Esophagus muscularis mucosa (tissue), 3 donors: ENCODE measurements around the gene CCDC83.
"Not testable (repeated sequence)": the region's sequence is repeated elsewhere in the genome, so short reads cannot be mapped to it uniquely, and the experiment has no call there.

Experiments used
- POLR2A ChIP-seq: fragments of 450-650 bp; IDR thresholded peaks from one replicate; pipeline ENCODE4 v1.6.1; 2017; ENCODE audit warnings: antibody characterized with exemption, moderate library complexity, mild to moderate bottlenecking, low read depth
- POLR2AphosphoS5 ChIP-seq, 2 donors: sonication (generic); formaldehyde crosslinking; IDR thresholded peaks; one replicate each; pipeline ENCODE4 v1.6.1; 2017; ENCODE audit warnings: antibody characterized with exemption in 2 of 2
- TF ChIP-seq, protein P1 (sequence below), 3 experiments: fragments of 200-600 bp in 2 of 3; fragments of 450-650 bp in 1 of 3; sonication (generic) in 2 of 3; IDR thresholded peaks; one replicate each; pipeline ENCODE4 v1.5.1; 2017 to 2019; ENCODE audit warnings: antibody characterized with exemption in 3 of 3, mild to moderate bottlenecking in 2 of 3, moderate library complexity in 1 of 3

DNA sequence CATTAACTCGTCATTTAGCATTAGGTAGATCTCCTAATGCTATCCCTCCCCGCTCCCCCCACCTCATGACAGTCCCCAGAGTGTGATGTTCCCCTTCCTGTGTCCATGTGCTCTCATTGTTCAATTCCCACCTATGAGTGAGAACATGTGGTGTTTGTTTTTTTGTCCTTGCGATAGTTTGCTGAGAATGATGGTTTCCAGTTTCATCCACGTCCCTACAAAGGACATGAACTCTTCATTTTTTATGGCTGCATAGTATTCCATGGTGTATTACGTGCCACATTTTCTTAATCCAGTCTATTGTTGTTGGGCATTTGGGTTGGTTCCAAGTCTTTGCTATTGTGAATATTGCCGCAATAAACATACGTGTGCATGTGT, 96.9 kb downstream of the CCDC83 start:
- TF ChIP-seq, protein P1, sequence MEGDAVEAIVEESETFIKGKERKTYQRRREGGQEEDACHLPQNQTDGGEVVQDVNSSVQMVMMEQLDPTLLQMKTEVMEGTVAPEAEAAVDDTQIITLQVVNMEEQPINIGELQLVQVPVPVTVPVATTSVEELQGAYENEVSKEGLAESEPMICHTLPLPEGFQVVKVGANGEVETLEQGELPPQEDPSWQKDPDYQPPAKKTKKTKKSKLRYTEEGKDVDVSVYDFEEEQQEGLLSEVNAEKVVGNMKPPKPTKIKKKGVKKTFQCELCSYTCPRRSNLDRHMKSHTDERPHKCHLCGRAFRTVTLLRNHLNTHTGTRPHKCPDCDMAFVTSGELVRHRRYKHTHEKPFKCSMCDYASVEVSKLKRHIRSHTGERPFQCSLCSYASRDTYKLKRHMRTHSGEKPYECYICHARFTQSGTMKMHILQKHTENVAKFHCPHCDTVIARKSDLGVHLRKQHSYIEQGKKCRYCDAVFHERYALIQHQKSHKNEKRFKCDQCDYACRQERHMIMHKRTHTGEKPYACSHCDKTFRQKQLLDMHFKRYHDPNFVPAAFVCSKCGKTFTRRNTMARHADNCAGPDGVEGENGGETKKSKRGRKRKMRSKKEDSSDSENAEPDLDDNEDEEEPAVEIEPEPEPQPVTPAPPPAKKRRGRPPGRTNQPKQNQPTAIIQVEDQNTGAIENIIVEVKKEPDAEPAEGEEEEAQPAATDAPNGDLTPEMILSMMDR (IDR thresholded peaks at IDR 0.05), result not testable (repeated sequence)
- not testable (repeated sequence) for TF ChIP-seq POLR2A; POLR2AphosphoS5 (IDR thresholded peaks at IDR 0.05)
